GM12864 (cell line): ENCODE measurements around the gene RAB24.

ENCODE experiments used
- DNase-seq: peaks from one replicate; pipeline ENCODE4 v3.0.0-alpha.2; 2011; ENCODE audit warnings: low read depth
- H3K4me3 ChIP-seq: 2 replicates; pipeline ENCODE4 v1.5.1; 2011; ENCODE audit warnings: mild to moderate bottlenecking, low read depth, low read length, control low read depth
- CTCF ChIP-seq: IDR thresholded peaks from 2 replicates; pipeline ENCODE4 v1.5.1; 2011; ENCODE audit warnings: low read depth, mild to moderate bottlenecking, moderate library complexity, low read length, control low read depth, inconsistent platforms; ENCODE audit errors: missing control alignments

The RAB24 gene

GRCh38 chr5:177304392-177305119, 1.0 kb upstream of the RAB24 start:
- H3K4me3 ChIP-seq, result peak overlapping the region; percentile 87
- DNase-seq, result no peak
- no peak for TF ChIP-seq CTCF

GRCh38 chr5:177303925-177304391, 439 bp upstream of the RAB24 start:
- peak overlapping the region; percentile 87 for H3K4me3 ChIP-seq
- no peak for TF ChIP-seq CTCF
- no peak for DNase-seq

DNA sequence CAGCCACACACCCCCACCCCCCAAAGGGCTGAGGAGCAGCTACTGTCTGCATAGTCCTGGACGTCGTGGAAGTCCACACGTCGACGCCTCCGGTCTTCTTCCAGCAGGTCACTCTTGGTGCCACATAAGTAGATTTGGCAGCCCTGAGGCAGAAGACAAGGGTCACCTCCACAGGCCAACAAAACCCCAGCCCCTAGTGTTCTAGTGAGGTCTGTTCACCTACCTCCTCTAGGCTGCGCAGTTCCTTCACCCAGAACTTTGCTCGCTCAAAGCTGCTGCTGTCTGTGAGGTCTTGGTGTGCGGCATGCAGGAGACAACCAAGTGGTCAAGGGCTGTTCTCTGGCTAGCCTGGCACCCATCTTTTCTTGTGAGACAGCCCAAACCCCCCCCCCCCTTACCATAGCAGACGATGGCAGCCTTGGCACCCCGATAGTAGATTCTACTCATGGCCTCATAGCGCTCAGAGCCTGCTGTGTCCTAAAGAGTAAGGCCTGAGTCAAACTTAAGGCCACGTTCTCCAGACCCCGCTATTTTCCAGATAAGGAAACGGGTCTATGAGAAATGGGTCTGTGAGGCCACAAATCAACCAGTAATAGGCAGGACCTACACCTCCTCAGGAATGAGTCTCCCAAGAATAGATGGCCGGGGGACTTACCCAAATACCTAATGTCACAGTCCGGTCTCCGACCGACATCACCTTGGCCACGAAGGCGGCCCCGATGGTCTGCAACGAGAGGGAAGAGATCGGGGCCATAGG, 987 bp downstream of the RAB24 start:
- peak; percentile 27 for TF ChIP-seq CTCF
- DNase-seq, result no peak
- H3K4me3 ChIP-seq, result peak overlapping the region; percentile 87

DNA sequence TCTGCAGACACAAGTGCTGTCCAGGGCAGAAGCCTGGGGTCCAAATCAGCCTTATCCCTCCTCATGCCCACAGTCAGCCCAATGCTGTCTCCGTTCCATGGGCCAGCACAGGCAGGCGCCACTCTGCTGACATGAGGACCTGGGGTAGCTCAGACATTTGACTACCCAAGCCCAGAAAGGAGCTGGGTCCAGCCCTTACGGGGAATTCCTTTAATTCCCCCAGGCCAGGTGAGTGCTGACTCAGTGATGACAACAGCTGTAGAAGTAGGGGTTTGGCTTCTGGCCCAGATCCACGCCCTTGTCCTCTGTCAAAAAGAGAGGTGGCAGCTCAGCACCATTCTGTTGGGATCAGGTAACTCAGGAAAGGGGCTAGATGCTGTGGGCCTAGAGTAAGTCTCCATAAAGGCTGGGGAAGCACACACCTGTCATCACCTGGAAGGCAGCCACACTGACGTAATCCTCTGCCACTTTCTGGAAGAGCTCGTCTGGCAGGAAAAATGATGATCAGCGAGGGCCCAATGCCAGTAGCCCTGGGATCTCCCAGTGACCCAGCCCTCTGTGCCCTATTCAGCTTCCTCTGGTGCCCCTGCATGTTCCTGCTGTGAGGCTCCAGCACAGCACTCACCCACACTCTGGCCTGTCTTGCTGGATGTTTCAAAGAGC, 1.9 kb downstream of the RAB24 start:
- H3K4me3 ChIP-seq, result no peak overlapping the region; the same call in 1 of the 2 replicates
- DNase-seq, result no peak

GRCh38 chr5:177300951-177301350, 2.6 kb downstream of the RAB24 start:
- no peak for DNase-seq
- no peak for TF ChIP-seq CTCF
- H3K4me3 ChIP-seq, result no peak overlapping the region; the same call in 1 of the 2 replicates

More for the DNA sequence above, 1.9 kb downstream of the RAB24 start:
- no peak for TF ChIP-seq CTCF

GRCh38 chr5:177300236-177300880, 3.2 kb downstream of the RAB24 start:
- H3K4me3 ChIP-seq, result no peak overlapping the region; the same call in 1 of the 2 replicates
- DNase-seq, result no peak
- TF ChIP-seq CTCF, result no peak
